Lung (tissue), 12 donors: ENCODE data around the gene SLC22A23. TPM values are rescaled to one million over a fixed set of nuclear protein-coding genes. Genes with fewer than 3 reads are reported as not detected.

Experiments
- ATAC-seq: fragments of 200-7000 bp; cut with Tn5 transposase; one replicate; pipeline ENCODE4 v1.9.1; 2020; ENCODE audit warnings: moderate number of reproducible peaks; ENCODE audit not compliant: insufficient read depth, low FRiP score
- DNase-seq, 3 donors: peaks; one replicate each; pipeline ENCODE4 v3.0.0-alpha.2; 2013 to 2017
- H3K27ac ChIP-seq, 2 donors: one replicate each; pipeline ENCODE4 v1.5.1; 2013; ENCODE audit warnings: mild to moderate bottlenecking in 2 of 2, moderate library complexity in 2 of 2, control low read depth in 1 of 2, inconsistent platforms in 1 of 2, low read depth in 1 of 2, low read length in 1 of 2
- H3K27me3 ChIP-seq, 3 donors: one replicate each; pipeline ENCODE4 v1.5.1; 2013; ENCODE audit warnings: low read length in 2 of 3; ENCODE audit not compliant: control insufficient read depth in 3 of 3, insufficient read depth in 3 of 3
- H3K36me3 ChIP-seq, 4 donors: one replicate each; pipeline ENCODE4 v1.5.1; 2013; ENCODE audit warnings: low read length in 4 of 4, mild to moderate bottlenecking in 1 of 4, moderate library complexity in 1 of 4; ENCODE audit not compliant: control insufficient read depth in 4 of 4, insufficient read depth in 4 of 4
- H3K4me1 ChIP-seq, 5 donors: one replicate each; pipeline ENCODE4 v1.5.1; 2013; ENCODE audit warnings: low read length in 5 of 5, mild to moderate bottlenecking in 2 of 5, moderate library complexity in 1 of 5; ENCODE audit not compliant: control insufficient read depth in 5 of 5, insufficient read depth in 5 of 5
- H3K4me3 ChIP-seq: one replicate; pipeline ENCODE4 v1.5.1; 2013; ENCODE audit warnings: mild to moderate bottlenecking, control low read depth, moderate library complexity
- H3K9ac ChIP-seq, 2 donors: one replicate each; pipeline ENCODE4 v1.5.1; 2013; ENCODE audit warnings: low read length in 2 of 2, control low read depth in 1 of 2; ENCODE audit not compliant: insufficient read depth in 1 of 2
- H3K9me3 ChIP-seq, 4 donors: one replicate each; pipeline ENCODE4 v1.5.1; 2013; ENCODE audit warnings: low read length in 3 of 4, mild to moderate bottlenecking in 1 of 4, moderate library complexity in 1 of 4; ENCODE audit not compliant: control insufficient read depth in 4 of 4, insufficient read depth in 3 of 4
- CTCF ChIP-seq: IDR thresholded peaks from 2 replicates; pipeline ENCODE4 v1.5.1; 2012; ENCODE audit warnings: mild to moderate bottlenecking; ENCODE audit errors: control extremely low read depth, extremely low read depth
- WGBS, 2 donors: extraction: QIAGEN DNeasy Blood & Tissue Kit; methylation state at CpG; one replicate each; pipeline ENCODE4 v1.1.7; 2013; 5-methylcytosine and 5-hydroxymethylcytosine counted together
- polyA plus RNA-seq, 2 donors: library from polyadenylated mRNA; stranded (reverse); fragments of 200-250 nt; gene quantifications; one replicate each; pipeline ENCODE4 v1.2.1, GENCODE V29; 2013
- total RNA-seq, 2 donors: library from RNA; depleted of rRNA in 1 of 2; stranded (reverse); fragments of >200 nt in 1 of 2; gene quantifications; one replicate each; pipeline ENCODE4 v1.2.1, GENCODE V29; 2014 to 2021
- donor health status: control.
- donor health status: control.
- donor health status: Bipolar disorder and iron deficiency.
- donor health status: healthy.
- donor health status: DM: yes; HTN: yes; CAD: no.

Gene SLC22A23
- total and polyA plus RNA-seq, 4 donors: 6.6 to 45.6 (median 24.1) TPM

- DNase-seq (no peak), ATAC-seq (no peak)
- no peak overlapping the region for H3K27ac ChIP-seq
- no peaks in the 10 kb centered on the region for H3K9me3 ChIP-seq
- no peak for TF ChIP-seq CTCF
- H3K36me3 ChIP-seq: no peaks in the 10 kb centered on the region
- H3K27me3 ChIP-seq: no peaks in the 10 kb centered on the region
- no peak overlapping the region for H3K4me3 ChIP-seq
- peaks cover 0 to 3% (median 0%) of the 10 kb centered on the region in 5 donors for H3K4me1 ChIP-seq
- H3K9ac ChIP-seq: no peak overlapping the region
- WGBS, 2 donors: 80 to 88% methylated on average over 7 of the region's 7 CpGs
These were observed 92.5 kb downstream of the SLC22A23 start for GRCh38 chr6:3364391-3364790.

GRCh38 chr6:3363296-3364025, 93.4 kb downstream of the SLC22A23 start:
- ATAC-seq (peak; percentile 73), DNase-seq (no peak)
- Histone ChIP-seq H3K4me3 (no peak overlapping the region), H3K36me3 (no peaks in the 10 kb centered on the region), H3K4me1 (peaks cover 0 to 3% (median 0%) of the 10 kb centered on the region in 5 donors), H3K9ac (no peak overlapping the region), H3K27me3 (no peaks in the 10 kb centered on the region), H3K27ac (peak overlapping the region in 1 of 2 donors; percentile 44), H3K9me3 (no peaks in the 10 kb centered on the region)
- no peak for TF ChIP-seq CTCF
- WGBS, 2 donors: 73 to 90% methylated on average over 10 of the region's 10 CpGs

GRCh38 chr6:3361312-3362037, 95.4 kb downstream of the SLC22A23 start:
- Histone ChIP-seq H3K27ac (no peak overlapping the region), H3K4me1 (peaks cover 1 to 8% (median 7%) of the 10 kb centered on the region in 5 donors), H3K27me3 (no peaks in the 10 kb centered on the region), H3K9ac (no peak overlapping the region), H3K36me3 (no peaks in the 10 kb centered on the region), H3K4me3 (no peak overlapping the region), H3K9me3 (no peaks in the 10 kb centered on the region)
- DNase-seq (no peak), ATAC-seq (no peak)
- WGBS, 2 donors: 84 to 90% methylated on average over 14 of the region's 14 CpGs
- TF ChIP-seq CTCF: no peak
